Measurements from ENCODE around the gene KCNQ5. TPM values are rescaled to one million over a fixed set of nuclear protein-coding genes. Genes with fewer than 3 reads are reported as not detected.

KCNQ5 gene
- total RNA-seq, 6 donors from 2014 or later = 0.30 to 3.1 (median 0.32) TPM

DNA sequence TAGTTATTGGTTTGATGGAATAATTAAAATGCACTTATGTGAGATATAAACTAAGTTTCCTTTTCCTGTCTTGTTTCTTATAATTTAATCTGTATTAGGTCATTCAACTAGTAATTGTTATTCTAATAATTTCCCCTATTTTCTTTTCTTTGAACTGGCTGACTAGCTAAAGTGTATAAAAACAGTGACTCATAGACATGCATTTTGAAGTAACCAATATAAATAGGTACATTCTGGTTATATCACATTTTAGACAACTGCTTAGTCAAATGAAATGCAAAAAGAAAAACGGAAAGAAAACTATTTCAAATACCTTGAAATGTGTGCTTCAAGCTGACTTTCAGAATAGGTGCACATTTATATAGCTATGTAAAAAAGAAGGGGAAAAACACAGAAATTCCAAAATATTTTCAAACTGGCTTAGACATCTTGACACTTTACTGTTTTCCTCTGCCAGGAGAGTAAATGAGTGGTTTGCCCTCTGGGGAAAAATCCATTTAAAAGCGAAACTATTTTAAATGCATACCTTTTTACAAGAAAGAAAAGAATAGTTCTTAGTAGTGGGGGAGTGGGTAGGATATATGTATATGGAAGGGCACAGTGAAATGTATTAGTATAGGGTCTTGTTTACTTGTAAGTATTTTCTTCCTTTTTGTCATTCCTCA lies 28.3 kb downstream of the KCNQ5 start:
- H3K27ac ChIP-seq = no peak overlapping the region
- 45 to 69% methylated on average over 2 of the region's 2 CpGs for WGBS, 2 donors
- no peak overlapping the region for H3K4me3 ChIP-seq
- ATAC-seq (ENCODE audit: low FRiP score in 2 of 2) (no peak), DNase-seq (no peak)
- H3K27me3 ChIP-seq = no peaks in the 10 kb centered on the region
- no peaks in the 10 kb centered on the region for H3K9me3 ChIP-seq
- H3K36me3 ChIP-seq = no peaks in the 10 kb centered on the region
- H3K4me1 ChIP-seq = no peaks in the 10 kb centered on the region
- TF ChIP-seq POLR2A (IDR thresholded peaks at IDR 0.05) = no peak
- TF ChIP-seq, protein P1, sequence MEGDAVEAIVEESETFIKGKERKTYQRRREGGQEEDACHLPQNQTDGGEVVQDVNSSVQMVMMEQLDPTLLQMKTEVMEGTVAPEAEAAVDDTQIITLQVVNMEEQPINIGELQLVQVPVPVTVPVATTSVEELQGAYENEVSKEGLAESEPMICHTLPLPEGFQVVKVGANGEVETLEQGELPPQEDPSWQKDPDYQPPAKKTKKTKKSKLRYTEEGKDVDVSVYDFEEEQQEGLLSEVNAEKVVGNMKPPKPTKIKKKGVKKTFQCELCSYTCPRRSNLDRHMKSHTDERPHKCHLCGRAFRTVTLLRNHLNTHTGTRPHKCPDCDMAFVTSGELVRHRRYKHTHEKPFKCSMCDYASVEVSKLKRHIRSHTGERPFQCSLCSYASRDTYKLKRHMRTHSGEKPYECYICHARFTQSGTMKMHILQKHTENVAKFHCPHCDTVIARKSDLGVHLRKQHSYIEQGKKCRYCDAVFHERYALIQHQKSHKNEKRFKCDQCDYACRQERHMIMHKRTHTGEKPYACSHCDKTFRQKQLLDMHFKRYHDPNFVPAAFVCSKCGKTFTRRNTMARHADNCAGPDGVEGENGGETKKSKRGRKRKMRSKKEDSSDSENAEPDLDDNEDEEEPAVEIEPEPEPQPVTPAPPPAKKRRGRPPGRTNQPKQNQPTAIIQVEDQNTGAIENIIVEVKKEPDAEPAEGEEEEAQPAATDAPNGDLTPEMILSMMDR (IDR thresholded peaks at IDR 0.05) = no peak

DNA sequence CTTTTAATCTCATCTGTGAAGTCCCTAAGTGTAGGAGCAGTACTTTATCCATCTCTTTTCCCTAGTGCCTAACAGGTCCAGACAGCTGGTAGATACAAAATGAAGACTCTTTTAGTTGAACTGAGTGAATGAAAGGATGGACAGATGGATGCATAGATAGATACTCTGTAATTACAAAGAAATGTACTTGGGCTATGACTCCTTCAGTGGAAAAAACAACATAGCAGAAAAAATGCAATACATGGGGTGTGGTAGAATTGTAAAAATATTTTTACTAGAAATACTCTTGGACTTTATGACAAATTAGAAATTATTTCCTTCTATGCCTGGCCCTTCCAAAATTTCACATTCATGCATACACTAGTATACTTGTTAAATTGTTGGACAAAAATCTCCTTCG lies 29.3 kb downstream of the KCNQ5 start:
- Histone ChIP-seq H3K4me3 (no peak overlapping the region), H3K4me1 (no peaks in the 10 kb centered on the region), H3K9me3 (no peaks in the 10 kb centered on the region), H3K27ac (no peak overlapping the region), H3K27me3 (no peaks in the 10 kb centered on the region), H3K36me3 (no peaks in the 10 kb centered on the region)
- ATAC-seq (ENCODE audit: low FRiP score in 2 of 2) (no peak), DNase-seq (no peak)
- TF ChIP-seq POLR2AphosphoS5 (IDR thresholded peaks at IDR 0.05) = no peak
- TF ChIP-seq EP300 (IDR thresholded peaks at IDR 0.05) = no peak
- no peak for TF ChIP-seq POLR2A (IDR thresholded peaks at IDR 0.05)
- WGBS, 2 donors = 89 to 97% methylated on average over 1 of the region's 1 CpG

DNA sequence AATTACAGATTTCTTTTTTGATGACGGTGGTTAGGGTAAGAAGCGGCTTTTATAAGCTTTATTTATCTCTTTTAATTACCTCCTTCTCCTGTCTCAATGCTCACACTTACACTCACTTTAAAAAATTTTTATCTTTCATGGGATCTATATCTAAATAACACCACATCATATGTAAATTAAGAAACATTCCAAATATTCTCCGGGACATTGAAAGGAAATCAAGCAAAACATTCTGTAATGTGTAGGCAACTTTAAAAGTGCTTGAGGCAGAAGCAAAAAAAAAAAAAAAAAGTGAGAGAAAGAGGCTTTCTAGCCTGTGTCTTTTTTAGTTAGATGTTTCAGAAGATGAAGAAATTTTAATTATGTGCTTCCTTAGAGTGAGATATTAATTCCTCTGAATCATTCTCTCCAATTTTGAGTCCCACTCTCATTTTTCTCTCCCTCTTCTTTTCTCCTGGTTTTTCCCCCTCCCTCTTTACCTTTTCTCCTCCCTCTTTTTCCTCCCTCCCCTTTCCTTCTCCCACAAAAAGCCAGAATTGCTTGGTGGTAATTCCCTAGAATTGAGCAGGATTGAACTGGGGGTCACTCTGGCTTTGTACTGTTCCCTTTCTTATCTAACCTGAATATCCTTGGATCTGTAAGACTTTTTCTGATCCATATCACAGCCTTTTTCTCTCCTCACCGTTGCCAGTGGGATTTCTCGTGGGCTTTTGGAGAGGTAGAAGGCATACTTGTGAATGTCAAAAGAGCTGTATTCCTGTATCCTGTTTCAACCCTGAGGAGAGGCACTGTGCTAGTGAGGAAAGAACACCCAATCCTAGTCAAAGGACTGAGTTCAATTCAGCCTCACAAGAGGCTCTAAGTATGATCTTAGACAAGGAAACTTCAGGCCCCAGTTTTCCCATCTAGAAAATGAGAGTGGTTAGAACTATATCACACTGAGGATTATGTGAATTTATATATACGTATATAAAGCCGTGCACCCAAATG lies 30.4 kb downstream of the KCNQ5 start:
- no peaks in the 10 kb centered on the region for H3K4me1 ChIP-seq
- DNase-seq (no peak), ATAC-seq (ENCODE audit: low FRiP score in 2 of 2) (no peak)
- TF ChIP-seq POLR2A (IDR thresholded peaks at IDR 0.05) (no peak), EP300 (IDR thresholded peaks at IDR 0.05) (no peak), POLR2AphosphoS5 (IDR thresholded peaks at IDR 0.05) (no peak)
- TF ChIP-seq, protein P1 (IDR thresholded peaks at IDR 0.05) = no peak
- no peaks in the 10 kb centered on the region for H3K36me3 ChIP-seq
- H3K9me3 ChIP-seq = no peaks in the 10 kb centered on the region
- H3K27ac ChIP-seq = no peak overlapping the region
- 82 to 86% methylated on average over 7 of the region's 7 CpGs for WGBS, 2 donors
- H3K4me3 ChIP-seq = no peak overlapping the region
- no peaks in the 10 kb centered on the region for H3K27me3 ChIP-seq

DNA sequence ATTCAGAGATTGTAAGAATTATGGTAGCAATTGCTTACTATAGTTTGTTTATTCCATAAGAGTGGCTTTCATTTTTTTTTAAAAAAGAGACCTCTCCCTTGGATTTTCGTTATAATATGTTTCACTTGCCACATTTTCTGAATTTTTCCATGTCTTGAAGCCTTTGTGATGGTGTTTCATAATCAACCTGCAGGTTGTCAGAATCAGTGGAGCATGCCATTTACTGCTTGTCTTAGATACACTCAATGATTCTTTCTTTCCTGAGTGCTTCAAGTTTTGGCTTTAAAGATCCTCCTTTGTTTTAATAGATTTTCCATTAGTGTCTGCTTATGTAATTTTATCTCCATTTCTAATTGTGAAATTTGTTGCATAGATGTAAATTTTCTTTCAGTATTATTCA lies 31.2 kb downstream of the KCNQ5 start:
- DNase-seq = no peak
- no peaks in the 10 kb centered on the region for H3K36me3 ChIP-seq
- H3K4me3 ChIP-seq = no peak overlapping the region
- no peaks in the 10 kb centered on the region for H3K4me1 ChIP-seq
- no peaks in the 10 kb centered on the region for H3K9me3 ChIP-seq
- no peak for ATAC-seq (ENCODE audit: low FRiP score in 2 of 2)
- TF ChIP-seq, protein P1 (IDR thresholded peaks at IDR 0.05) = no peak
- no peak for TF ChIP-seq POLR2AphosphoS5 (IDR thresholded peaks at IDR 0.05)
- no peak for TF ChIP-seq POLR2A (IDR thresholded peaks at IDR 0.05)
- no peak for TF ChIP-seq EP300 (IDR thresholded peaks at IDR 0.05)
- WGBS, 2 donors = 67 to 71% methylated on average over 1 of the region's 1 CpG
- H3K27ac ChIP-seq = no peak overlapping the region
- H3K27me3 ChIP-seq = no peaks in the 10 kb centered on the region

DNA sequence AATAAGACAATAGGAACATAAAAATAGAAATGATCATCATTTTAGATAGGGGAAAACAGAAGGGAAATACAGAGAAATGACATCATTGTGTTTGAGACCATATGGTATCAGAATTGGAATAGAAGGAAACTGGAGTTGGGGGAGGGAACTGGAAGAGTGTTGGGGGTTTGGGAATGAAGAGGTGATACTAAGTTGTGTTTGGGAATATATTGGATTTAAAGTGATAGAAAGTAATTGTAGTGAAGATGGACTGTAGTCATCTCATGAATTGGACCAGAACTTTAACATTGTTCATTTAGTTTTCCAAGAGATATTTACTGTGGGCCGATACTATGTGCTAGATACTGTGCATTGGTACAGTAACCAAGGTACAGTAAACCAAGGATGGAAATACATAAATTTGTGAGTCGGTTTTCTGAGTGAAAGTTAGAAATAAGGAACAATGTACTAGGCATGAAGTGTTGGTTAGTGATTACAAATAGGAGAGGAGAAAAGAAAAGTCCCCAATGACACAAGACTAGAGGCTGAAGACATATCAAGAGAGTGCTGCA lies 32.3 kb downstream of the KCNQ5 start:
- DNase-seq (no peak), ATAC-seq (ENCODE audit: low FRiP score in 2 of 2) (no peak)
- Histone ChIP-seq H3K4me1 (no peaks in the 10 kb centered on the region), H3K9me3 (no peaks in the 10 kb centered on the region), H3K4me3 (no peak overlapping the region), H3K27me3 (no peaks in the 10 kb centered on the region), H3K27ac (no peak overlapping the region), H3K36me3 (no peaks in the 10 kb centered on the region)
- TF ChIP-seq POLR2A (IDR thresholded peaks at IDR 0.05) (no peak), EP300 (IDR thresholded peaks at IDR 0.05) (no peak)
- 79 to 84% methylated on average over 2 of the region's 2 CpGs for WGBS, 2 donors
